VCaP (cell line): Measurements from ENCODE around the gene SLC25A40.
A peak's percentile ranks its signal among the peaks of the same experiment; 100 is the strongest.
"Not testable (repeated sequence)": the region's sequence is repeated elsewhere in the genome, so short reads cannot be mapped to it uniquely, and the experiment has no call there.

Experiments used
- H3K27ac ChIP-seq: fragments of 450-650 bp; 2 replicates; pipeline ENCODE4 v1.5.1; 2017
- CTCF ChIP-seq: fragments of 450-650 bp; conservative IDR thresholded peaks from 2 replicates; pipeline ENCODE4 v1.5.1; 2017; ENCODE audit warnings: mild to moderate bottlenecking, moderate library complexity

SLC25A40 gene

DNA sequence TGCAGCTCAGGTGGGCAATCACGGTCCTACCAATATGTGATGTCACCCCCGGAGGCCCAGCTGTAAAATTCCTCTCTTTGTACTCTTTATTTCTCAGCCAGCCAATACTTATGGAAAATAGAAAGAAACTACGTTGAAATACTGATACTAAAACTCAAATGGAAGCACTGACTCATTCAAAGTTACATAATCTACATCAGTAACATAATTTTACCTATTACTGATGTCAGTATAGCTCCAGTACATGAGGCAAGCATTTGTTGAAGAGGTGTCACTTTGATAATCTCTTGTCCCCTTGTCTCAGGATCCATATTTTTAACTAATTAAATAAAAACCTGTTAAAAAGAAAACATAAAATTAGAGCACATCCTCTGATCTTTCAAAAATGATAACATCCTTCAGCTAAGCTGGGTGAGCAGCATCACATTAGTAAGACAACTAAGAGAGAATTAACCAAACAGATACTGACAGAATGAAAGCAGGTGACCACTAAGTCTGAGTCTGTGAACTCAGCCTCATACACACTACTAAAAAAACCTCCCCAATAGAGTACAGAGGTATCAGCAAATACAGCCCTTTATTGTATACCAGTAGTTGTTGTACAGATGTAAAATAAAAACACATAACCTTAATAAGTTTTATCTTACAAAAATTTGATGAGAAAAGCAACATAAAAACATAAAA lies 17.6 kb downstream of the SLC25A40 start:
- no peak overlapping the region for H3K27ac ChIP-seq
- TF ChIP-seq CTCF: no peak

DNA sequence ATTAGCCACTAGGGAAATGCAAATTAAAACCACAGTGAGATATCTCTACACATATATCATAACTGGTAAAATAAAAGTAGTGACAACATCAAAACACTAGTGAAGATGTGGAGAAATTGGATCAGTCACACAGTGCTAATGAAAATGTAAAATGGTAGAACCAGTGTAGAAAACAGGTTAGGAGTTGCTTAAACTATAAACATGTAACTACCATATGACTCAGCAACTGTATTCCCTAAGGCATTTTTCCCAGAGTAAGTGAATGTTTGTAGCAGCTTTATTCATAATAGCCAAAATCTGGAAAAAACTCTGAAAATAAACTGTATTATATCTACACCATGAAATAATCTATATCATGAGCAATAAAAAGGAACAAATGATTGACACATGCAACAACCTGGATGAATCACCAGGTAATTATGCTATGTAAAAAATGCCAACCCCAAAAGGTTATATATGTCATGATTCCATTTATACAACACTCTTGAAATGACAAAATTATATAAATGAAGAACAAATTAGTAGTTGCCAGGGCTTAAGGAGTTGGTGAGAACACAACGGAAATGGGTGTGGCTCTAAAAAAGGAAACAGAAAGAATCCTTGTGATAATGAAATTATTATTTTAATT lies 22.8 kb downstream of the SLC25A40 start:
- no peak for TF ChIP-seq CTCF
- H3K27ac ChIP-seq: no peak overlapping the region

GRCh38 chr7:87852306-87852705 lies 23.9 kb downstream of the SLC25A40 start:
- no peak for TF ChIP-seq CTCF
- no peak overlapping the region for H3K27ac ChIP-seq

DNA sequence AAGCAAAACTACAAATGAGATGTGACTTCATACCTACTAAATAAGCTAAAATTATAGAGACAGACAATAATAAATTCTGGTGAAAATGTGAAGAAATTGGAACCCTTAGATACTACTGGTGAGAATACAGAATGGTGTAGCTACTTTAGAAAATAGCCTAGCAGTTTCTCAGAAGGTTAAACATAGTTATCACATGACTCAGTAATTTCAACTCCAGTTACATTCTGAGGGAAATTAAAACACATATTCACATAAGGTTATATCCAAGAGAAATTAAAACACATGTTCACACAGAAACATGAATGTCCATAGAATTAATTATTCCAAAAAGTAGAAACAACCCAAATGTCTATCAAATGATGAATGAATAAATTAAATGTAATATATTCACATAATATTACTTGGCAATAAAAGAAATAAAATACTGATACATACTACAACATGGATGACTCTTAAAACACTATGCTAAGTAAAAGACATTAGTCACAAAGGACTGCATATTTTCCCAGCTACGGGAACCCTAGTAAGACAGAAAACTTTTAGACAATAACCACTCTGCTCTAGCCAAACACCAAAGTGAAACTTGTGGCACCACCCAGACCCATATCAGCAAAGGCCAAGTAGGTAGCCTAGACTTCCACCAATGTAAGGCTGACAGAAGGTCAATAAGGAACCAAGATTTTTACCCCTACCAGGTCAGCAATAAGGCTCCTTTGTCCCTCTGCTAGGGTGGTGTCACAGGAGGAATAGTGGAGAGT lies 25.1 kb downstream of the SLC25A40 start:
- H3K27ac ChIP-seq: no peak overlapping the region
- TF ChIP-seq CTCF: no peak

DNA sequence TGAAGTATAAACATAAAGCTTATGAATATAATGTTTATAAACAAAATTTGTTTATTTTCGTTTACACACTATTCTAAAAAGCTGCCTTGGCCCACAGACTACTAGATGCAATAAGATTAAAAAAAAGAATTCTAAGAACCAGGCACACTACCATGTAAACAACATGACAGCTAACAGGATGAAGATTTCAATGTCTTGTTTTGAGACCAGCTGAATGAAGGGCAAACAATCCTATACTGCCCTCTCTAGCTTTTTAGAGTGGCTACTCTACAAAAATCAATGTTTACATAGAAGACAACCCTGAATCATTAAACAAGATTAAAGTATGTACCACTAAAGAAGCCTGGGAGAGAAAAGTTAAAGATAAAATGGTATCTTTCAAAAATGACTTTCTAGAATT lies 38.6 kb downstream of the SLC25A40 start:
- TF ChIP-seq CTCF: peak; percentile 68

DNA sequence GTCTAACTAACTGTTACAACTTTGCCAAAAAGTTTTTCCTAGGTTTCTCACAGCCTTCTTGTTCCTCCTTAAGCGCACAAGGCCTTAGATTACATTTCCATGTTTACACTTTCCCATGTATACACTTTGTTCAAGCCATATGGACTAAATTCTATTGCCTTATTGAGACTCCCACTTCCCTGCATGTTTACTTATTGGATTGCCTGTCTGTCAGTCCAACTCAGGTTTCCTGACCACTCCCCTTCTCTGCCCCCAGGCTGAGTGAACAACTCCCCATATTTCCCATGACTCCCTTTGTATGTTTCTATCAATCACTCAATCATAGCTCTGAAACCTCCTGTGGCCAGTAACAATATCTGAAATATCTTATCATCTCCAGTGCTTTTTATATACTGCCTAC lies 43.0 kb downstream of the SLC25A40 start:
- H3K27ac ChIP-seq: no peak overlapping the region
- no peak for TF ChIP-seq CTCF

More for the DNA sequence above, 38.6 kb downstream of the SLC25A40 start:
- H3K27ac ChIP-seq: no peak overlapping the region

- H3K27ac ChIP-seq: no peak overlapping the region
- no peak for TF ChIP-seq CTCF
Measured at GRCh38 chr7:87831097-87831496, 45.1 kb downstream of the SLC25A40 start.

- not testable (repeated sequence) for H3K27ac ChIP-seq
Measured at GRCh38 chr7:87828383-87828782, 47.8 kb downstream of the SLC25A40 start.

DNA sequence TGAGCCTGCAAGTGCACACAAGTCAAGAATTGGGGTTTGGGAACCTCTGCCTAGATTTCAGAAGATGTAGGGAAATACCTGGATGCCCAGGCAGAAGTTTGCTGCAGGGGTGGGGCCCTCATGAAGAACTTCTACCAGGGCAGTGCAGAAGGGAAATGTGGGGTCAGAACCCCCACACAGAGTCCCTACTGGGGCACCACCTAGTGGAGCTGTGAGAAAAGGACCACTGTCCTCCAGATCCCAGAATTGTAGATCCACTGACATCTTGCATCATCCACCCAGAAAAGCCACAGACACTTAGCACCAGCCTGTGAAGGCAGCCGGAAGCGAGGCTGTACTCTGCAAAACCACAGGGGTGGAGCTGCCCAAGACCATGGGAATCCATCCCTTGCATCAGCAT lies 50.8 kb downstream of the SLC25A40 start:
- not testable (repeated sequence) for H3K27ac ChIP-seq

- H3K27ac ChIP-seq: not testable (repeated sequence)
Measured at GRCh38 chr7:87822056-87822455, 54.1 kb downstream of the SLC25A40 start.
